ENCODE measurements around the gene SLC39A11.

DNA sequence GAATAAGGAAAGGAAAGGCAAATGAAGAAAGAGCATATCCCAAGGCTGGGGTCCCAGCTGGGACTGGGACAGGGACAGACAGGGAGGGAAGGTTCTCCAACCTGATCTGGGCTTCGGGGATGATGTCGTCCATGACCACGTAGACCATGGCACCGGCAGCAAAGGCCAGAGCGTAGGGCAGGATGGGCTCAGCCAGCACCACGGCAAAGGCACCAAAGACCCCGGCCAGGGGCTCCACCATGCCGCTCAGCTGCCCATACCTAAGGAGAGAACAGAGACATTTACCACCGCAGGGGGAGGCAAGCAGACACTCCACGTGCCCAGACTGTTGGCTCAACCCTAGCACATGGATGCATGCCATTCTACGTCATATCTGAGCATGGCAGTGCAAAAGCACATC lies 443.8 kb downstream of the SLC39A11 start:
- TF ChIP-seq CTCF (IDR thresholded peaks at IDR 0.05 in 2 of 3, conservative IDR thresholded peaks at IDR 0.05 in 1 of 3; ENCODE audit: borderline replicate concordance in 1 of 3, insufficient read depth in 1 of 3, low read depth in 2 of 3, low read length in 2 of 3) (no peak), POLR2A (IDR thresholded peaks at IDR 0.05; ENCODE audit: borderline replicate concordance, extremely low read depth, insufficient read depth, insufficient read length) (no peak), ZBTB33 (IDR thresholded peaks at IDR 0.05; ENCODE audit: extremely low read depth, insufficient replicate concordance, low read length) (no peak)
